ENCODE measurements around the gene XYLT2. TPM values are rescaled to one million over a fixed set of nuclear protein-coding genes. Genes with fewer than 3 reads are reported as not detected.

The XYLT2 gene
- total RNA-seq, 1 experiment from 2014 or later: 28.5 TPM

DNA sequence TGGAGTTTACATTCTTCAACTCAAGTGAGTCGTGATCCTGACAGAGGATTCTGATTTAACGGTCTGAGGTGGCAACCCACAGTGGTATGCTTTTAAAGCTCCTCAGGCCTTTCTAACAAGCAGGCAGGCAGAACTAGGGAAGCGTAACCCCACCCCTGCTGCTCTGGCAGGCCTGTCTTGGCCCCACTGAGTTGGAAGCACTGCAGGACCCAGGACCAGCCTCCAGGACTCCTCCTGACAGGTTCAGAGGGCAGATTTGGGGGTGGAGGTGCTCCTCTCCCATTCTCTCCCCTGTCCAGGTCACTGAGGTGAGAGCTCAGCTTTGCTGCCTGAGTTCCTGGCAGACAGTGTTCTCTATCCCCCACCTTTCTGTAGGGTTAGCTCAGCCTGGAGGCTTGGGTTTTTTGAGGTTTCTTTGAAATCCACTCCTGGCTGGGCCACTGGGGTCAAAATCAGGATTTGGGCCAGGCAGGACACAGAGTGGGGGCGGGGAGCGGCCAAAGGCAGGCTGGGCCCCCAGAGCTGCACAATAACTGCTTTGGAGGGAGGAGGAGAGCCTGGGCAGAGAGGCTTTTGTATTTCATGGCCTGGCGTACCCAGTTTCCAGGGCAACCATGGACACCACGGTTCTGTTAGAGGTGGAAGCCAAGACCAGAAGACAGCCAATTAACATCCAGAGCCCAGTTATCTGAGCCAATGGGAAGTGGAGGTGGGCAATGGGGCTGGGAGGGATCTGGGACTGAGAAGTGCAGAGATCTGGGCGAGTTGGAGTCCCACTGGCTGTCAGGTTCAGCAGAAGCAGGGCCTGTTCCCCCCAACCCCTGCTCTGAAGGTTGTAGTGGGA is 17.5 kb downstream of the XYLT2 start:
- Histone ChIP-seq H3K4me3 (ENCODE audit: low read depth in 2 of 2, low read length in 2 of 2) (no peak overlapping the region), H3K27ac (ENCODE audit: low read length) (no peak overlapping the region), H3K27me3 (ENCODE audit: control insufficient read depth, insufficient read depth, low read length) (no peaks in the 10 kb centered on the region), H3K9me3 (ENCODE audit: control insufficient read depth, insufficient read depth, low read depth, low read length) (no peaks in the 10 kb centered on the region), H3K36me3 (ENCODE audit: control insufficient read depth, insufficient read depth, low read length) (peaks cover 8% of the 10 kb centered on the region), H3K4me1 (ENCODE audit: control insufficient read depth, insufficient read depth, low read length) (peaks cover 7% of the 10 kb centered on the region; the same call in 1 of the 2 replicates)
- ChIA-PET CTCF (interaction anchor here (0.7 to 0.8 kb wide), 2 partner anchors 9 to 12 kb away, joined by 8 read pairs; partner anchors contain the start of genes EME1 and MRPL27), POLR2A (interaction anchor here (0.6 kb wide), 2 partner anchors 25 to 64 kb away, joined by 4 to 11 read pairs; no protein-coding TSS in a partner anchor)
- ATAC-seq (peak; percentile 22), DNase-seq (ENCODE audit: low read depth, low spot score) (no peak)
- in situ Hi-C loops (cut with HindIII; ENCODE audit: low pct_unique_long_range_greater_than_20kb, low sequenced_read_pairs) (no loop called here), intact Hi-C loops (cut with micrococcal nuclease; ENCODE audit: unreplicated experiment) (no loop called here)
- TF ChIP-seq, protein P1, sequence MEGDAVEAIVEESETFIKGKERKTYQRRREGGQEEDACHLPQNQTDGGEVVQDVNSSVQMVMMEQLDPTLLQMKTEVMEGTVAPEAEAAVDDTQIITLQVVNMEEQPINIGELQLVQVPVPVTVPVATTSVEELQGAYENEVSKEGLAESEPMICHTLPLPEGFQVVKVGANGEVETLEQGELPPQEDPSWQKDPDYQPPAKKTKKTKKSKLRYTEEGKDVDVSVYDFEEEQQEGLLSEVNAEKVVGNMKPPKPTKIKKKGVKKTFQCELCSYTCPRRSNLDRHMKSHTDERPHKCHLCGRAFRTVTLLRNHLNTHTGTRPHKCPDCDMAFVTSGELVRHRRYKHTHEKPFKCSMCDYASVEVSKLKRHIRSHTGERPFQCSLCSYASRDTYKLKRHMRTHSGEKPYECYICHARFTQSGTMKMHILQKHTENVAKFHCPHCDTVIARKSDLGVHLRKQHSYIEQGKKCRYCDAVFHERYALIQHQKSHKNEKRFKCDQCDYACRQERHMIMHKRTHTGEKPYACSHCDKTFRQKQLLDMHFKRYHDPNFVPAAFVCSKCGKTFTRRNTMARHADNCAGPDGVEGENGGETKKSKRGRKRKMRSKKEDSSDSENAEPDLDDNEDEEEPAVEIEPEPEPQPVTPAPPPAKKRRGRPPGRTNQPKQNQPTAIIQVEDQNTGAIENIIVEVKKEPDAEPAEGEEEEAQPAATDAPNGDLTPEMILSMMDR (IDR thresholded peaks at IDR 0.05): no peak
- peak; percentile 27; the same call in 1 of the 2 replicates for TF ChIP-seq POLR2AphosphoS5 (IDR thresholded peaks at IDR 0.05; ENCODE audit: low read depth, low read length)
- BruUV-seq (replicated peaks): no TSS peak

DNA sequence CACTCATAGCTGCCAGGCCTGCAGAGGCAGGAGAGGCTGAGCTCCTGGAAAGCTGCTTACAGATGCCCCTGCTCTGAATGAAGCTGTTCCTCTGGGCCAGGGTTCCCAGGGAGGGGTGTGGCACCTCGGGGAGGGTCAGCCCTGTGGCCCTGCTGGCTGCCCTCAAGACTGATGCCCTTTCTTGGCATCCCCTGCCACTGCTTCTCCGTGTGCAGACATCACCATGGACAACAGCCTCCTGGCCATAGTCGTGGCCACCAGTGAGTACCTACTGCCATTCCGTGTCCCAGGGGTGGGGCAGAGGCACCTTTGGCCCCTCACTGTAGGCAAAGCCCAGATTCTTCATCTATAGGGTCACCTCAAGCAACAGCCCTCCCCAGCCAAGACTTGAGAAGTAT is 18.1 kb downstream of the XYLT2 start:
- Histone ChIP-seq H3K4me3 (ENCODE audit: low read depth in 2 of 2, low read length in 2 of 2) (no peak overlapping the region), H3K9me3 (ENCODE audit: control insufficient read depth, insufficient read depth, low read depth, low read length) (no peaks in the 10 kb centered on the region), H3K4me1 (ENCODE audit: control insufficient read depth, insufficient read depth, low read length) (peaks cover 7% of the 10 kb centered on the region; the same call in 1 of the 2 replicates), H3K36me3 (ENCODE audit: control insufficient read depth, insufficient read depth, low read length) (peaks cover 14% of the 10 kb centered on the region), H3K27ac (ENCODE audit: low read length) (no peak overlapping the region), H3K27me3 (ENCODE audit: control insufficient read depth, insufficient read depth, low read length) (no peaks in the 10 kb centered on the region)
- DNase-seq (ENCODE audit: low read depth, low spot score) (no peak), ATAC-seq (0 out of 2 replicates have a peak, but pooled peaks have one; percentile 1)
- TF ChIP-seq, protein P1 (IDR thresholded peaks at IDR 0.05): no peak
- TF ChIP-seq SIN3A (IDR thresholded peaks at IDR 0.05; ENCODE audit: borderline replicate concordance, insufficient read depth, low read depth, low read length): no peak
- TF ChIP-seq, protein P2, sequence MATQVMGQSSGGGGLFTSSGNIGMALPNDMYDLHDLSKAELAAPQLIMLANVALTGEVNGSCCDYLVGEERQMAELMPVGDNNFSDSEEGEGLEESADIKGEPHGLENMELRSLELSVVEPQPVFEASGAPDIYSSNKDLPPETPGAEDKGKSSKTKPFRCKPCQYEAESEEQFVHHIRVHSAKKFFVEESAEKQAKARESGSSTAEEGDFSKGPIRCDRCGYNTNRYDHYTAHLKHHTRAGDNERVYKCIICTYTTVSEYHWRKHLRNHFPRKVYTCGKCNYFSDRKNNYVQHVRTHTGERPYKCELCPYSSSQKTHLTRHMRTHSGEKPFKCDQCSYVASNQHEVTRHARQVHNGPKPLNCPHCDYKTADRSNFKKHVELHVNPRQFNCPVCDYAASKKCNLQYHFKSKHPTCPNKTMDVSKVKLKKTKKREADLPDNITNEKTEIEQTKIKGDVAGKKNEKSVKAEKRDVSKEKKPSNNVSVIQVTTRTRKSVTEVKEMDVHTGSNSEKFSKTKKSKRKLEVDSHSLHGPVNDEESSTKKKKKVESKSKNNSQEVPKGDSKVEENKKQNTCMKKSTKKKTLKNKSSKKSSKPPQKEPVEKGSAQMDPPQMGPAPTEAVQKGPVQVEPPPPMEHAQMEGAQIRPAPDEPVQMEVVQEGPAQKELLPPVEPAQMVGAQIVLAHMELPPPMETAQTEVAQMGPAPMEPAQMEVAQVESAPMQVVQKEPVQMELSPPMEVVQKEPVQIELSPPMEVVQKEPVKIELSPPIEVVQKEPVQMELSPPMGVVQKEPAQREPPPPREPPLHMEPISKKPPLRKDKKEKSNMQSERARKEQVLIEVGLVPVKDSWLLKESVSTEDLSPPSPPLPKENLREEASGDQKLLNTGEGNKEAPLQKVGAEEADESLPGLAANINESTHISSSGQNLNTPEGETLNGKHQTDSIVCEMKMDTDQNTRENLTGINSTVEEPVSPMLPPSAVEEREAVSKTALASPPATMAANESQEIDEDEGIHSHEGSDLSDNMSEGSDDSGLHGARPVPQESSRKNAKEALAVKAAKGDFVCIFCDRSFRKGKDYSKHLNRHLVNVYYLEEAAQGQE (IDR thresholded peaks at IDR 0.05; ENCODE audit: insufficient read depth in 1 of 2, low read depth in 2 of 2, low read length in 1 of 2): no peak
- no peak for TF ChIP-seq TCF7L2 (IDR thresholded peaks at IDR 0.05; ENCODE audit: low read depth, low read length)
- peak; percentile 36; the same call in 1 of the 2 replicates for TF ChIP-seq POLR2AphosphoS5 (IDR thresholded peaks at IDR 0.05; ENCODE audit: low read depth, low read length)
- POLR2A ChIA-PET: interaction anchor here (0.6 kb wide), 1 partner anchor 235 kb away, joined by 5 read pairs; no protein-coding TSS in a partner anchor
- CTCF ChIA-PET: no interaction called here
- no TSS peak for BruUV-seq (replicated peaks)
- in situ Hi-C loops (cut with HindIII; ENCODE audit: low pct_unique_long_range_greater_than_20kb, low sequenced_read_pairs): no loop called here
- intact Hi-C loops (cut with micrococcal nuclease; ENCODE audit: unreplicated experiment): no loop called here

All from Panc1 (cell line).